Kidney epithelial cell (primary cell): ENCODE measurements around the gene HSBP1L1. TPM values are rescaled to one million over a fixed set of nuclear protein-coding genes. Genes with fewer than 3 reads are reported as not detected.

Experiments
- DNase-seq: peaks from one replicate; pipeline ENCODE4 v3.0.0-alpha.2; 2010; ENCODE audit warnings: low read depth
- H3K27me3 ChIP-seq: 2 replicates; pipeline ENCODE4 v1.6.0; 2011; ENCODE audit warnings: low read length; ENCODE audit not compliant: control insufficient read depth, insufficient read depth
- H3K36me3 ChIP-seq: 2 replicates; pipeline ENCODE4 v1.5.1; 2011; ENCODE audit warnings: low read length; ENCODE audit not compliant: control insufficient read depth, insufficient read depth
- H3K4me3 ChIP-seq: 2 replicates; pipeline ENCODE4 v1.5.1; 2011; ENCODE audit warnings: low read depth, mild to moderate bottlenecking, control low read depth, low read length
- CTCF ChIP-seq: IDR thresholded peaks from 2 replicates; pipeline ENCODE4 v1.5.1; 2011; ENCODE audit warnings: mild to moderate bottlenecking, moderate library complexity, low read length, control low read depth, inconsistent platforms; ENCODE audit not compliant: insufficient read depth, poor library complexity, severe bottlenecking
- total RNA-seq: library from RNA; depleted of rRNA; stranded (reverse); fragments of >200 nt; gene quantifications from 2 replicates; pipeline ENCODE4 v1.2.3, GENCODE V29; 2015

HSBP1L1 gene
- total RNA-seq, 1 donor from 2014 or later = 26.4 TPM

GRCh38 chr18:79917853-79918614, 46.4 kb upstream of the HSBP1L1 start:
- no peaks in the 10 kb centered on the region for H3K36me3 ChIP-seq
- no peaks in the 10 kb centered on the region for H3K27me3 ChIP-seq
- no peak overlapping the region for H3K4me3 ChIP-seq
- no peak for DNase-seq
- no peak for TF ChIP-seq CTCF

DNA sequence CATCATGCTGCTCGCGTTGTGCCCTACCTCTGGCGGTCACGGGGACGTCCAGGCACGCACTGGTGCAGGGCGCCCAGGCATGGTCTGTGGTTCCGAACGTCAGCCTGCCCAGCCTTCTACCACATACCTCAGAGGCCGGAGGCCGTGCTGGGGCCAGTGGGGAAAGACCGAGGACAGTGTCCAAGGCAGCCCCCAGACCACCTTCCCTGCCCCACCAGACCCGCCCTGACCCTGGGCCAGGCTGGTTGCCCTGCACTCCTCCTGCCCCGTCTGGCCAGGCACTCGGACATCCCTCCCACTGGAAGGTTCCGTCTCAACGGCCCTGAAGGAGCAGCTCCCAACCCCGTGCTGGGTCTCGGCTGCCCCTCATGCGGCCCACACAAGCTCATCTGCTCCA, 45.8 kb upstream of the HSBP1L1 start:
- Histone ChIP-seq H3K4me3 (no peak overlapping the region), H3K27me3 (no peaks in the 10 kb centered on the region), H3K36me3 (no peaks in the 10 kb centered on the region)
- no peak for DNase-seq
- TF ChIP-seq CTCF = no peak

DNA sequence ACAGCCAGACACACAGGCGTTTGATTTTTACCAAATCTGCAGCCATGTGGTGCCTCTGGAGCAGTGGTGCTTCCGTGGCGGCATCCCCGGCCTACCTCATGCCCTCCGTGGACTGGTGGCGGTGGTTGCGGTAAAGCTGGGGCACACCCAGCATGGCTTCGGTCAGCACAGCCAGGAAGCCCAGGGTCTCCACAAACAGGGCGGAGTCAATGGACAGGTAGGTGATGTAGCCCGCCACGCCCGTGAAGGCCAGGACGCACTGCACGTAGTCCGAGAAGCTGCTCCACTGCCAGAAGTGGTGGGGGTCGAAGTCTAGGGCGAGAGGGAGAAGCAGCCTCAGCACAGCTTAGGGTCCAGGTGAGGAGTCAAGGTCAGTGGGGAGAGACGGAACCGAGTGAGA, 45.4 kb upstream of the HSBP1L1 start:
- TF ChIP-seq CTCF = no peak
- Histone ChIP-seq H3K27me3 (no peaks in the 10 kb centered on the region), H3K36me3 (no peaks in the 10 kb centered on the region), H3K4me3 (no peak overlapping the region)
- no peak for DNase-seq

DNA sequence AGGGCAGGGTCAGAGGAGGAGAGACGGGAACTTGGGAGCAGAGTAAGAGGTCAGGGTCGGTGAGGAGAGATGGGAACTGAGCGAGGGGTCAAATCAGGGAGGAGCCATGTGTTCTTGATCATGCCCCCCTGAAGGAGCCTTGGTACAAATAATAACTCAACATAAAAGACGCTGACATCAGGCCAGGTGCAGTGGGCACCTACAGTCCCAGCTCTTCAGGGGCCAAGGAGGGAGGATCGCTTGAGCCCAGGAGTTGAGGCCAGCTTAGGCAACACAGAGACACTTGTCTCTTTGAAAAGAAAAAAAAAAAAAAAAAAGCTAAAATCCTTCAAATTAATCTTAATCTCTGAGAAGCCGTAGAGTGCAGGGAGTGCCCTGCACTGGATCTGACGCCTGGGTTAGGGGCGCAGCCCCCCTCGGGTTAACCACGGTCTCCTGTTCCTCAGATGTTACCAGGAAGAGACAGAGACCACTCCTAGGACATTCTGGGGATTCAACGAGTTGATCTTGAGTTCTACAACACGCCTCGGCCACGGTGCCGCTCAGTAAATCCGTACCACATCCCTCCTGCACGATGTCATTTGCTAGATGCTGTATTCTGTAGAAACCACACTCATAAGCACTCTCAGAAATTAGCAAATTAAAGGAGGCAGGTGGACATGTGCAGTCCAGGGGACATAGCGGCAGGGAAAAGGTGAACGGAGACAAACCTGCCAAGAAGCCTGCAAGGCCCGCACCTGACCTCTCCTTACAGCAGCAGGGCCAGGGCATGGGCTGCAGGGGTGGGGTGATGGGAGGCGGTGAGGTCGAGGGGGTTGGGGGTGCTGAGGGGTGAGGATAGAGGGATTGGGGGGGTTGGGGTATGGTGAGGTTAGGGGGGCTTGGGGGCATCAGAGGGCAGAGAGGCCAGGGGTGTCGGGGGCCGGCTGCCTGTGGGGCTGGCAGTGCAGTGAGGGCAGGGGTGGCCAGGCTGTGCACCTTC, 42.2 kb upstream of the HSBP1L1 start:
- Histone ChIP-seq H3K27me3 (no peaks in the 10 kb centered on the region), H3K36me3 (no peaks in the 10 kb centered on the region), H3K4me3 (no peak overlapping the region)
- no peak for TF ChIP-seq CTCF
- DNase-seq = no peak

- Histone ChIP-seq H3K4me3 (no peak overlapping the region), H3K36me3 (no peaks in the 10 kb centered on the region), H3K27me3 (no peaks in the 10 kb centered on the region)
- no peak for DNase-seq
- no peak for TF ChIP-seq CTCF
Observed at GRCh38 chr18:79922971-79923411, 41.5 kb upstream of the HSBP1L1 start.
